Effector memory CD4-positive, alpha-beta T cell (primary cell): ENCODE results near the gene MAU2.
"Not testable (repeated sequence)": the region's sequence is repeated elsewhere in the genome, so short reads cannot be mapped to it uniquely, and the experiment has no call there.

Experiments
- DNase-seq, 3 donors: peaks; one replicate each; pipeline ENCODE4 v3.0.0-alpha.2; 2020
- H3K27ac ChIP-seq: 2 replicates; pipeline ENCODE4 v1.7.0; 2013; ENCODE audit warnings: mild to moderate bottlenecking, low read length, moderate library complexity; ENCODE audit not compliant: insufficient read depth, poor library complexity, severe bottlenecking
- H3K27me3 ChIP-seq: replicated peaks from 2 replicates; pipeline ENCODE4 v1.7.0; 2013; ENCODE audit warnings: mild to moderate bottlenecking, low read length; ENCODE audit not compliant: insufficient read depth, control insufficient read depth, poor library complexity, severe bottlenecking
- H3K36me3 ChIP-seq: 2 replicates; pipeline ENCODE4 v1.7.0; 2013; ENCODE audit warnings: mild to moderate bottlenecking, low read length, moderate library complexity; ENCODE audit not compliant: control insufficient read depth, insufficient read depth
- H3K4me1 ChIP-seq: 2 replicates; pipeline ENCODE4 v1.7.0; 2013; ENCODE audit warnings: low read length, mild to moderate bottlenecking; ENCODE audit not compliant: control insufficient read depth, insufficient read depth, poor library complexity, severe bottlenecking
- H3K4me3 ChIP-seq: 2 replicates; pipeline ENCODE4 v1.7.0; 2013; ENCODE audit warnings: low read length, low read depth, mild to moderate bottlenecking; ENCODE audit not compliant: insufficient read depth, poor library complexity, severe bottlenecking
- H3K9me3 ChIP-seq: 2 replicates; pipeline ENCODE4 v1.7.0; 2013; ENCODE audit warnings: mild to moderate bottlenecking, low read length, moderate library complexity; ENCODE audit not compliant: control insufficient read depth

Gene MAU2

GRCh38 chr19:19379527-19379926 is 58.9 kb downstream of the MAU2 start:
- Histone ChIP-seq H3K9me3 (no peaks in the 10 kb centered on the region), H3K27ac (no peak overlapping the region), H3K27me3 (no peaks in the 10 kb centered on the region), H3K36me3 (no peaks in the 10 kb centered on the region), H3K4me3 (no peak overlapping the region), H3K4me1 (no peaks in the 10 kb centered on the region)
- no peak for DNase-seq

GRCh38 chr19:19380316-19380715 is 59.7 kb downstream of the MAU2 start:
- not testable (repeated sequence) for H3K4me1 ChIP-seq

GRCh38 chr19:19381007-19381926 is 60.6 kb downstream of the MAU2 start:
- Histone ChIP-seq H3K4me1 (no peaks in the 10 kb centered on the region), H3K27ac (no peak overlapping the region), H3K27me3 (no peaks in the 10 kb centered on the region), H3K4me3 (no peak overlapping the region), H3K9me3 (no peaks in the 10 kb centered on the region), H3K36me3 (no peaks in the 10 kb centered on the region)
- DNase-seq = no peak

More at GRCh38 chr19:19380316-19380715, 59.7 kb downstream of the MAU2 start:
- not testable (repeated sequence) for H3K36me3 ChIP-seq, H3K27ac ChIP-seq, H3K4me3 ChIP-seq, H3K27me3 ChIP-seq, H3K9me3 ChIP-seq, DNase-seq

- no peak overlapping the region for H3K27ac ChIP-seq
- no peaks in the 10 kb centered on the region for H3K27me3 ChIP-seq
- peaks cover 7% of the 10 kb centered on the region for H3K4me1 ChIP-seq
- H3K9me3 ChIP-seq = no peaks in the 10 kb centered on the region
- DNase-seq = no peak
- H3K36me3 ChIP-seq = no peaks in the 10 kb centered on the region
- no peak overlapping the region for H3K4me3 ChIP-seq
Measured at GRCh38 chr19:19382118-19382517, 61.5 kb downstream of the MAU2 start.

- Histone ChIP-seq H3K27ac (peak overlapping the region; percentile 81), H3K4me3 (peak overlapping the region; percentile 87), H3K9me3 (no peaks in the 10 kb centered on the region), H3K27me3 (no peaks in the 10 kb centered on the region), H3K4me1 (peaks cover 29% of the 10 kb centered on the region), H3K36me3 (no peaks in the 10 kb centered on the region)
- no peak for DNase-seq
Measured at GRCh38 chr19:19384486-19384885, 63.9 kb downstream of the MAU2 start.

GRCh38 chr19:19385131-19385895 is 64.7 kb downstream of the MAU2 start:
- Histone ChIP-seq H3K4me3 (peak overlapping the region; percentile 87), H3K9me3 (no peaks in the 10 kb centered on the region), H3K27ac (peak overlapping the region; percentile 81), H3K36me3 (no peaks in the 10 kb centered on the region), H3K27me3 (no peaks in the 10 kb centered on the region), H3K4me1 (peaks cover 31% of the 10 kb centered on the region)
- peak; percentile 99 for DNase-seq

GRCh38 chr19:19385896-19386869 is 65.6 kb downstream of the MAU2 start:
- DNase-seq = peak in 2 of 3 donors; percentile 32 to 53

GRCh38 chr19:19387108-19387507 is 66.5 kb downstream of the MAU2 start:
- peaks cover 3% of the 10 kb centered on the region for H3K36me3 ChIP-seq
- peak overlapping the region; percentile 87 for H3K4me3 ChIP-seq
- H3K27me3 ChIP-seq = no peaks in the 10 kb centered on the region
- H3K9me3 ChIP-seq = no peaks in the 10 kb centered on the region
- peaks cover 40% of the 10 kb centered on the region for H3K4me1 ChIP-seq
- peak overlapping the region; percentile 81 for H3K27ac ChIP-seq
- no peak for DNase-seq

More at GRCh38 chr19:19385896-19386869, 65.6 kb downstream of the MAU2 start:
- Histone ChIP-seq H3K27me3 (no peaks in the 10 kb centered on the region), H3K27ac (peak overlapping the region; percentile 81), H3K4me3 (peak overlapping the region; percentile 87), H3K4me1 (peaks cover 39% of the 10 kb centered on the region), H3K36me3 (peaks cover 3% of the 10 kb centered on the region), H3K9me3 (no peaks in the 10 kb centered on the region)
